CD14-positive monocyte (primary cell): ENCODE results near the gene TTC39A. TPM values are rescaled to one million over a fixed set of nuclear protein-coding genes. Genes with fewer than 3 reads are reported as not detected.

Source experiments
- DNase-seq, 3 donors: peaks; one replicate each; pipeline ENCODE4 v3.0.0-alpha.2; 2011 to 2022
- H2AFZ ChIP-seq: 2 replicates; pipeline ENCODE4 v1.6.0; 2012; ENCODE audit warnings: mild to moderate bottlenecking, low read depth, low read length, inconsistent platforms; ENCODE audit not compliant: insufficient read depth, poor library complexity, severe bottlenecking
- H3K27ac ChIP-seq, 2 donors: 1 replicate in 1 of 2; 2 replicates in 1 of 2; pipeline ENCODE4 v1.5.1; 2012 to 2013; ENCODE audit warnings: low read length in 2 of 2, control low read depth in 1 of 2, inconsistent platforms in 1 of 2, low read depth in 1 of 2, mild to moderate bottlenecking in 1 of 2
- H3K27me3 ChIP-seq, 2 donors: one replicate each; pipeline versions ENCODE4 v1.6.0 to v1.6.1; 2011 to 2013; ENCODE audit warnings: low read length in 2 of 2; ENCODE audit not compliant: control insufficient read depth in 2 of 2, insufficient read depth in 2 of 2
- H3K36me3 ChIP-seq, 2 donors: replicated peaks in 1 of 2; 1 replicate in 1 of 2; 2 replicates in 1 of 2; pipeline versions ENCODE4 v1.5.1 to v1.6.1; 2012 to 2013; ENCODE audit warnings: low read length in 2 of 2, control low read depth in 1 of 2, inconsistent platforms in 1 of 2, mild to moderate bottlenecking in 1 of 2; ENCODE audit not compliant: insufficient read depth in 2 of 2, control insufficient read depth in 1 of 2
- H3K4me1 ChIP-seq, 2 donors: 1 replicate in 1 of 2; 2 replicates in 1 of 2; pipeline versions ENCODE4 v1.5.1 to v1.6.1; 2012 to 2013; ENCODE audit warnings: low read length in 2 of 2, control low read depth in 1 of 2, inconsistent platforms in 1 of 2, mild to moderate bottlenecking in 1 of 2, moderate library complexity in 1 of 2; ENCODE audit not compliant: insufficient read depth in 2 of 2, control insufficient read depth in 1 of 2
- H3K4me2 ChIP-seq: replicated peaks from 2 replicates; pipeline ENCODE3; 2012; ENCODE audit warnings: low read length, moderate library complexity, mild to moderate bottlenecking; ENCODE audit not compliant: poor library complexity, severe bottlenecking; ENCODE audit errors: extremely low read depth
- H3K4me3 ChIP-seq, 3 experiments: fragments of 200-600 bp in 1 of 3; sonication (generic) in 1 of 3; replicated peaks in 1 of 3; 1 replicate in 2 of 3; 2 replicates in 1 of 3; pipeline ENCODE4 v1.5.1; 2011 to 2013; ENCODE audit warnings: low read length in 3 of 3, mild to moderate bottlenecking in 3 of 3, control low read depth in 2 of 3, low read depth in 2 of 3, inconsistent platforms in 1 of 3, moderate library complexity in 1 of 3
- H3K79me2 ChIP-seq: 2 replicates; pipeline ENCODE4 v1.6.0; 2012; ENCODE audit warnings: mild to moderate bottlenecking, control low read depth, inconsistent platforms, low read length, moderate library complexity; ENCODE audit not compliant: insufficient read depth
- H3K9ac ChIP-seq: 2 replicates; pipeline ENCODE4 v1.6.0; 2017; ENCODE audit warnings: low read length, mild to moderate bottlenecking; ENCODE audit not compliant: insufficient read depth, poor library complexity, severe bottlenecking
- H3K9me3 ChIP-seq, 2 donors: replicated peaks in 1 of 2; 1 replicate in 1 of 2; 2 replicates in 1 of 2; pipeline versions ENCODE4 v1.5.1 to v1.6.1; 2012 to 2013; ENCODE audit warnings: low read length in 2 of 2, control low read depth in 1 of 2; ENCODE audit not compliant: control insufficient read depth in 1 of 2, insufficient read depth in 1 of 2
- H4K20me1 ChIP-seq: 2 replicates; pipeline ENCODE4 v1.6.0; 2012; ENCODE audit warnings: mild to moderate bottlenecking, low read length, control low read depth, moderate library complexity; ENCODE audit not compliant: insufficient read depth
- H3K27ac Mint-ChIP-seq, 7 donors: one replicate each; pipeline ENCODE4 v1.8.0; 2020; ENCODE audit warnings: mild to moderate bottlenecking in 7 of 7, mixed read lengths in 7 of 7, moderate library complexity in 6 of 7, inconsistent platforms in 2 of 7
- H3K27me3 Mint-ChIP-seq, 3 donors: one replicate each; pipeline ENCODE4 v1.8.0; 2021 to 2022; ENCODE audit warnings: low read depth in 3 of 3, mild to moderate bottlenecking in 3 of 3, mixed read lengths in 3 of 3, moderate library complexity in 3 of 3, inconsistent platforms in 1 of 3
- H3K36me3 Mint-ChIP-seq, 2 donors: one replicate each; pipeline ENCODE4 v1.8.0; 2020; ENCODE audit warnings: mixed read lengths in 2 of 2, inconsistent platforms in 1 of 2, mild to moderate bottlenecking in 1 of 2
- H3K4me1 Mint-ChIP-seq: one replicate; pipeline ENCODE4 v1.8.0; 2020; ENCODE audit warnings: mild to moderate bottlenecking, mixed read lengths
- H3K4me3 Mint-ChIP-seq, 2 donors: one replicate each; pipeline ENCODE4 v1.8.0; 2020; ENCODE audit warnings: mild to moderate bottlenecking in 2 of 2, mixed read lengths in 2 of 2, moderate library complexity in 1 of 2
- H3K9me3 Mint-ChIP-seq, 7 donors: one replicate each; pipeline ENCODE4 v1.8.0; 2020 to 2022; ENCODE audit warnings: mixed read lengths in 7 of 7, mild to moderate bottlenecking in 6 of 7, moderate library complexity in 6 of 7, inconsistent platforms in 2 of 7
- CTCF ChIP-seq: fragments of 200-600 bp; IDR thresholded peaks from one replicate; pipeline ENCODE4 v1.8.0; 2022; ENCODE audit warnings: antibody characterized with exemption, mild to moderate bottlenecking
- WGBS: methylation state at CpG from one replicate; pipeline ENCODE4 v1.1.5; 2013; ENCODE audit warnings: missing lambda C conversion rate; ENCODE audit not compliant: insufficient coverage; 5-methylcytosine and 5-hydroxymethylcytosine counted together
- intact Hi-C, 2 donors: fragments of 100-400 bp; cut with micrococcal nuclease; formaldehyde crosslinking; loops; one replicate each; pipeline versions ENCODE4 v1.15.0 to v1.15.1; 2023
- polyA plus RNA-seq, 3 donors: library from polyadenylated mRNA; depleted of rRNA in 1 of 3; unstranded in 2 of 3; stranded (reverse) in 1 of 3; fragments of 300-500 nt in 2 of 3; fragments of >200 nt in 1 of 3; fragmentation: Illumina TruSeq in 2 of 3; gene quantifications; 1 replicate in 2 of 3; 2 replicates in 1 of 3; pipeline ENCODE4 v1.2.3, GENCODE V29; 2012 to 2021

Gene TTC39A
- polyA plus RNA-seq, 3 donors = 0.16 TPM; not detected in 2

- peaks cover 1% of the 10 kb centered on the region for H3K4me1 Mint-ChIP-seq
- Histone ChIP-seq H4K20me1 (no peaks in the 10 kb centered on the region), H3K27ac (no peak overlapping the region), H3K9me3 (no peaks in the 10 kb centered on the region), H3K4me2 (no peak overlapping the region), H3K79me2 (peaks cover 10% of the 10 kb centered on the region), H3K9ac (no peak overlapping the region), H3K27me3 (no peaks in the 10 kb centered on the region), H2AFZ (no peak overlapping the region), H3K4me3 (no peak overlapping the region), H3K36me3 (peaks cover 28 to 53% of the 10 kb centered on the region in 2 donors), H3K4me1 (no peaks in the 10 kb centered on the region)
- WGBS = 100% methylated on average over 1 of the region's 6 CpGs
- H3K36me3 Mint-ChIP-seq = peaks cover 42 to 51% of the 10 kb centered on the region in 2 donors
- no peak for TF ChIP-seq CTCF
- intact Hi-C loops = loop anchor here in 1 of 2 donors (5.0 kb wide), 1 partner anchor 37 kb away; the partner anchor contains the start of gene RNF11
- no peak for DNase-seq
- H3K4me3 Mint-ChIP-seq = no peak overlapping the region
- H3K9me3 Mint-ChIP-seq = peaks cover 0 to 1% (median 0%) of the 10 kb centered on the region in 7 donors
- H3K27ac Mint-ChIP-seq = peak overlapping the region in 1 of 7 donors; percentile 30
- H3K27me3 Mint-ChIP-seq = no peaks in the 10 kb centered on the region
Measured at GRCh38 chr1:51274676-51275075, 55.7 kb downstream of the TTC39A start.

GRCh38 chr1:51272916-51273315, 57.4 kb downstream of the TTC39A start:
- H3K27ac ChIP-seq = no peak overlapping the region
- no peaks in the 10 kb centered on the region for H4K20me1 ChIP-seq
- TF ChIP-seq CTCF = no peak
- no peak overlapping the region for H2AFZ ChIP-seq
- DNase-seq = no peak
- Mint-ChIP-seq H3K4me1 (peaks cover 15% of the 10 kb centered on the region), H3K4me3 (no peak overlapping the region), H3K27me3 (no peaks in the 10 kb centered on the region), H3K27ac (no peak overlapping the region), H3K9me3 (peaks cover 0 to 1% (median 0%) of the 10 kb centered on the region in 7 donors), H3K36me3 (peaks cover 48 to 51% of the 10 kb centered on the region in 2 donors)
- H3K9me3 ChIP-seq = no peaks in the 10 kb centered on the region
- peaks cover 28 to 53% of the 10 kb centered on the region in 2 donors for H3K36me3 ChIP-seq
- H3K4me2 ChIP-seq = no peak overlapping the region
- no peaks in the 10 kb centered on the region for H3K27me3 ChIP-seq
- no peak overlapping the region for H3K4me3 ChIP-seq
- peaks cover 12 to 13% of the 10 kb centered on the region in 2 donors for H3K4me1 ChIP-seq
- no peak overlapping the region for H3K9ac ChIP-seq
- intact Hi-C loops = loop anchor here in 1 of 2 donors (5.0 kb wide), 1 partner anchor 36 kb away; the partner anchor contains the start of gene RNF11
- H3K79me2 ChIP-seq = peaks cover 23% of the 10 kb centered on the region
